ENCODE data around the gene LIN28A. TPM values are rescaled to one million over a fixed set of nuclear protein-coding genes. Genes with fewer than 3 reads are reported as not detected.

Gene LIN28A
- total RNA-seq, 1 experiment from 2014 or later = 1,289 TPM

DNA sequence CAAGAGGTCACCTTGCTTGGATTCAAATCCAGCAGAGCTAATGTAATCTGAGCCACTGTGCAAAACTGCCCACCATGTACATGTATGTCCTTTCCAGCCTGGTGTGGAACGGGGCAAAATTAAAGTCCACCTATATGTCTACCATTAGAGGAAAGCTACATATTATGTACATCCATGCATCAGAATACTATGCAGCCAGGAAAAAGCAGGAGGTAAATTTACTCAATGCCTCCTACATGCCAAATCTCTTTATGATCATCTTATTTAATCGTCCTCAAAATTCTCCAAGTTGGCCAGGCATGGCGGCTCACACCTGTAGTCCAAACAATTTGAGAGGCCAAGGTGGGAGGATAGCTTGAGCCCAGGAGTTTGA, 31.8 kb upstream of the LIN28A start:
- Histone ChIP-seq H3K4me1 (ENCODE audit: insufficient read depth, low read length) (no peaks in the 10 kb centered on the region), H3K9me3 (ENCODE audit: control insufficient read depth, low read depth, low read length) (no peaks in the 10 kb centered on the region), H3K4ac (ENCODE audit: low read depth, low read length) (no peak overlapping the region), H2AK5ac (ENCODE audit: insufficient read length, low read length) (no peak overlapping the region), H4K20me1 (ENCODE audit: control insufficient read depth, insufficient read depth, insufficient read length) (no peaks in the 10 kb centered on the region), H3K18ac (ENCODE audit: insufficient read length, low read depth, low read length) (no peak overlapping the region), H4K91ac (ENCODE audit: insufficient read length, low read depth, low read length) (no peak overlapping the region), H3K27me3 (ENCODE audit: insufficient read depth, low read length) (no peaks in the 10 kb centered on the region; the same call in 1 of the 2 replicates), H2BK5ac (ENCODE audit: insufficient read length, low read length) (no peak overlapping the region), H3K23ac (ENCODE audit: insufficient read length, low read depth, low read length) (no peak overlapping the region), H4K8ac (replicated peaks; ENCODE audit: insufficient read length, low read depth, low read length) (no peak overlapping the region), H3K79me2 (ENCODE audit: insufficient read depth, low read length) (no peaks in the 10 kb centered on the region), H2BK12ac (ENCODE audit: insufficient read length, low read depth, low read length) (no peak overlapping the region), H3K9ac (ENCODE audit: extremely low read depth, insufficient read length, low read length) (no peak overlapping the region), H3T11ph (ENCODE audit: low read length) (no peak overlapping the region), H3K79me1 (ENCODE audit: insufficient read depth, low read depth, low read length, poor library complexity, severe bottlenecking) (no peaks in the 10 kb centered on the region), H4K5ac (ENCODE audit: insufficient read length, low read depth, low read length) (no peak overlapping the region), H2BK120ac (ENCODE audit: low read depth, low read length, poor library complexity, severe bottlenecking) (no peak overlapping the region), H3K27ac (ENCODE audit: insufficient read length, low read depth, low read length) (no peak overlapping the region), H3K4me2 (ENCODE audit: insufficient read depth, insufficient read length, low read length) (no peak overlapping the region), H2BK20ac (ENCODE audit: low read depth, low read length, poor library complexity, severe bottlenecking) (no peak overlapping the region), H3K56ac (ENCODE audit: insufficient read length, low read depth, low read length) (no peak overlapping the region), H3K14ac (ENCODE audit: insufficient read depth, low read length) (no peak overlapping the region), H3K23me2 (ENCODE audit: insufficient read length, low read depth, low read length, poor library complexity, severe bottlenecking) (no peaks in the 10 kb centered on the region), H2BK15ac (ENCODE audit: low read depth, low read length) (no peak overlapping the region), H2AFZ (ENCODE audit: low read length) (no peak overlapping the region)
- Mint-ChIP-seq H3K27ac (no peak overlapping the region), H3K36me3 (ENCODE audit: insufficient read depth in 1 of 3, low read depth in 3 of 3) (no peaks in the 10 kb centered on the region), H3K4me3 (no peak overlapping the region), H3K9me3 (no peaks in the 10 kb centered on the region), H3K4me1 (peaks cover 8 to 16% of the 10 kb centered on the region in 2 experiments), H3K27me3 (ENCODE audit: low read depth) (no peaks in the 10 kb centered on the region)
- no peak for DNase-seq
- WGBS (ENCODE audit: extremely low coverage, insufficient read length, low lambda C conversion rate) = no CpG with 5 or more reads among the region's 3 CpGs
- TF ChIP-seq, protein P1, sequence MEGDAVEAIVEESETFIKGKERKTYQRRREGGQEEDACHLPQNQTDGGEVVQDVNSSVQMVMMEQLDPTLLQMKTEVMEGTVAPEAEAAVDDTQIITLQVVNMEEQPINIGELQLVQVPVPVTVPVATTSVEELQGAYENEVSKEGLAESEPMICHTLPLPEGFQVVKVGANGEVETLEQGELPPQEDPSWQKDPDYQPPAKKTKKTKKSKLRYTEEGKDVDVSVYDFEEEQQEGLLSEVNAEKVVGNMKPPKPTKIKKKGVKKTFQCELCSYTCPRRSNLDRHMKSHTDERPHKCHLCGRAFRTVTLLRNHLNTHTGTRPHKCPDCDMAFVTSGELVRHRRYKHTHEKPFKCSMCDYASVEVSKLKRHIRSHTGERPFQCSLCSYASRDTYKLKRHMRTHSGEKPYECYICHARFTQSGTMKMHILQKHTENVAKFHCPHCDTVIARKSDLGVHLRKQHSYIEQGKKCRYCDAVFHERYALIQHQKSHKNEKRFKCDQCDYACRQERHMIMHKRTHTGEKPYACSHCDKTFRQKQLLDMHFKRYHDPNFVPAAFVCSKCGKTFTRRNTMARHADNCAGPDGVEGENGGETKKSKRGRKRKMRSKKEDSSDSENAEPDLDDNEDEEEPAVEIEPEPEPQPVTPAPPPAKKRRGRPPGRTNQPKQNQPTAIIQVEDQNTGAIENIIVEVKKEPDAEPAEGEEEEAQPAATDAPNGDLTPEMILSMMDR (conservative IDR thresholded peaks at IDR 0.05) = no peak
